Fibroblast of the aortic adventitia (primary cell): Measurements from ENCODE around the gene MMADHC. TPM values are rescaled to one million over a fixed set of nuclear protein-coding genes. Genes with fewer than 3 reads are reported as not detected.

Experiments
- DNase-seq: peaks from one replicate; pipeline ENCODE4 v3.0.0-alpha.2; 2010; ENCODE audit warnings: low read depth
- H3K4me3 ChIP-seq: 2 replicates; pipeline ENCODE4 v1.5.1; 2011; ENCODE audit warnings: low read depth, mild to moderate bottlenecking, control low read depth, low read length, moderate library complexity
- CTCF ChIP-seq: IDR thresholded peaks from 2 replicates; pipeline ENCODE4 v1.5.1; 2011; ENCODE audit warnings: mild to moderate bottlenecking, low read length, control low read depth, inconsistent platforms; ENCODE audit not compliant: insufficient read depth
- total RNA-seq: library from RNA; depleted of rRNA; stranded (reverse); fragments of >200 nt; gene quantifications from 2 replicates; pipeline ENCODE4 v1.2.3, GENCODE V29; 2012; ENCODE audit warnings: low replicate concordance

MMADHC gene
- total RNA-seq, 1 donor: 169 TPM

- DNase-seq: peak; percentile 57
- no peak overlapping the region for H3K4me3 ChIP-seq
- peak; percentile 70 for TF ChIP-seq CTCF
Observed at GRCh38 chr2:149561309-149561926, 26.2 kb downstream of the MMADHC start.

- H3K4me3 ChIP-seq: no peak overlapping the region
- no peak for DNase-seq
- TF ChIP-seq CTCF: no peak
Observed at GRCh38 chr2:149559341-149560068, 28.1 kb downstream of the MMADHC start.

- DNase-seq: no peak
- H3K4me3 ChIP-seq: no peak overlapping the region
- TF ChIP-seq CTCF: no peak
Observed at GRCh38 chr2:149556452-149556851, 31.1 kb downstream of the MMADHC start.

- no peak for DNase-seq
- TF ChIP-seq CTCF: no peak
- H3K4me3 ChIP-seq: no peak overlapping the region
Observed at GRCh38 chr2:149552830-149553229, 34.7 kb downstream of the MMADHC start.

GRCh38 chr2:149552226-149552625 is 35.3 kb downstream of the MMADHC start:
- TF ChIP-seq CTCF: no peak
- no peak for DNase-seq
- no peak overlapping the region for H3K4me3 ChIP-seq

GRCh38 chr2:149544692-149545091 is 42.9 kb downstream of the MMADHC start:
- TF ChIP-seq CTCF: no peak
- H3K4me3 ChIP-seq: peak overlapping the region; percentile 37
- DNase-seq: no peak
